ENCODE data around the gene P2RY1.

P2RY1 gene, protein sequence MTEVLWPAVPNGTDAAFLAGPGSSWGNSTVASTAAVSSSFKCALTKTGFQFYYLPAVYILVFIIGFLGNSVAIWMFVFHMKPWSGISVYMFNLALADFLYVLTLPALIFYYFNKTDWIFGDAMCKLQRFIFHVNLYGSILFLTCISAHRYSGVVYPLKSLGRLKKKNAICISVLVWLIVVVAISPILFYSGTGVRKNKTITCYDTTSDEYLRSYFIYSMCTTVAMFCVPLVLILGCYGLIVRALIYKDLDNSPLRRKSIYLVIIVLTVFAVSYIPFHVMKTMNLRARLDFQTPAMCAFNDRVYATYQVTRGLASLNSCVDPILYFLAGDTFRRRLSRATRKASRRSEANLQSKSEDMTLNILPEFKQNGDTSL

DNA sequence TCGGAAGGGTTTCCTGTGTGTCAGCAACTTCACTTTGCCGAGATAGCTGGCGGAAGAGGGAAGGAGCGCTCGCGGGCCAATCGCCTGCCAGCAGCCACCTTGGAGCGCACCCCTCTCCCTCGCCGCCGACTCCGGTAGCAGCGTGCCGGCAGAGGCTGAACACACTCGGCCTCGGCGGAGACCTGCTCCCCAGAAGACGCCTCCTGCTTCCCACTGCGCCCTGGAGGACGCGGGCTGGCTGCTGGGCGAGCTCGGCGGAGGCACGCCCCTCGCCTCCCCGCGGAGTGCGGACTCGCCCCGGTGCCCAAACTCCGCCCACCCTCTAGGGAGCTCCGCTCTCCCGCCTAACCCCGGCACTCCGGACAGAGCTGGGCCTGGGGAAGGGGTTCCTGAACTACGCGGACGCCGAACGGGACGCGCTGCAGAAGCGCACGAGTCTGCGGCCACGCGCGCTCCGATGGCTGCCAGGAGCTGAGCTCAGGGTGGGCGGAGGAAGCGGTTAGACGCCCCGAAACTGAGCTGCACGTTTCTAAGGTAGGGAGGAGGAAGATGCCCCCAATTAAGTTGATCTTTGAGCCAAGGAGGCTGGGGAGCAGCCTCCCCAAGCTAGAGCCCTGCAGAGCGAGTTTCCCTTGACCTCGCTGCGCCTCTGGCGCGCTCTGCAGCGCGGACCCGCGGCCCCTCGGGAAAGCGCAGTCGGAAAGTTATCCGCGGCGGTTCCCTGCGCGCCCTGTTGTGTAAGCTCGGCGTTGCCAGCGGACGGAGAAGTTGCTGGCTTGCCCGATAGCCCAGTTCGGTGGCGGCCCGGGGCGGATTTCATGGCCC is at the start of gene P2RY1:
Gene P2RY1 (plus strand): TSS at position 356 of the 825 bp plus-strand sequence. CDS start 652 bp downstream, outside the sequence.
- DNase-seq (ENCODE audit: low read depth in 3 of 3): peak; percentile 4 to 25 (median 16)

DNA sequence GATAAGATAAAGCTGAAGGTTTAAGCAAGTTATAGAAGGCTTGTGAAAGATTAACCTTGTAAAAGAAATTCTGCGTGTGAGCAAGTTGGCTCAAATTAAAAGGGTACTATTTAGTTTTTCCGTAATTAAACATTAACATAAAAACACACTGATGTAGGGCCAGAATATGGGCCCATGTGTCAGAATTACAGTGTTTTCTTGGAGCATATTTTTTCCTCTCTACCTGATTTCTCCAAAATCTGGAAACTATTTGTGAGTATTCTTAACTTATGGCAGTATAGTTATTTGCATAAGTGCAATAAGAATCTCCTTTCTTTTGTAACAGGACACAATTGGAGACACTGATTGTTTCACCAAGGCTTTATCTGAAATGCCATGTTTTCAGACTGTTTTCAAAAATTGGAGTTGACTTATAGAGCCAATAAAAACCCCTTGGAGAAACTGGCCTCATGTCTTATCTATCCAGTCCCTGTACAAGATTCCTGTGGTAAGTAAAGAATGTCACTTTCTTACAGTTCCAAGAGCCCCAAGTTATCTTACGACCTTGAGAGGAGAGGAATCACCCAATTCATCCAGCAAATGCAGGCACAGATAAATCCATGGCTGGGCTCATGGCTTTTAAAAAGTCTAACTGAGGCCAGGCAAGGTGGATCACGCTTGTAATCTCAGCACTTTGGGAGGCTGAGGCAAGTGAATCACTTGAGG is 47.8 kb upstream of the P2RY1 start:
- DNase-seq (ENCODE audit: low read depth in 3 of 3): no peak

DNA sequence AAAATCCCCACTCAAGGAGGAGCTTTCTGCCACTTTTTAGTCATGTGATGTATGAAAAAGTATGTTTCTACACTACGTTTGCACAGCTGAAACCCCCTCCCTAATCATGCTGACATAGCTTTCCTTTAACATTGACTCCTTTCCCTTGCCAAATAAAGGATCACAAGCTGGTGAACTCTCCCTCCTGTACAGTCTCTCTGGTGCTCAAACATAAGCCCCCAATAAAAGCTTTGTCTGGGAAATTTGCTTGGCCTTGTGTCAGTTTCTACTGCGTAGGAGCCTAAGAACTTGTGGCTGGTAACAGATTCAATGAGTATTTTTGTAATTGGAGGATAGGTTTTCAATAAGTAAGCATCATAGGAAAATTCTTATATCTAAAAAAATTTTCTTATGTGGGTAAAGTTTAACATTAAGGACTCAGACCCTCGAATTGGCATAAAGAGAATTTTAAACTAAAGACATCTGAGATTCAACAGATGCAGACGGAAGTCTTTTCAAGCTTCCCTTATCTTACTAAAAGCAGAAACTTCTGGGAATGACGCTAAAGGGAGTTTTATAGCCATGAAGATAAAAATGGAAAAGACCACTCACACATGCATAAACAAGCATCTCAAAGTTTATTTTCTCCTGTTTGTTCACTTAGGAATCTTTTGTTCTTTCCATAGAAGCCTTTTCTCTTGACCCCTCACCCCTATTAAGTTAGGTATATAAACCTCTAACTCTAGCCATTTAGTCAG is 44.1 kb upstream of the P2RY1 start:
- DNase-seq (ENCODE audit: low read depth in 3 of 3): no peak

DNA sequence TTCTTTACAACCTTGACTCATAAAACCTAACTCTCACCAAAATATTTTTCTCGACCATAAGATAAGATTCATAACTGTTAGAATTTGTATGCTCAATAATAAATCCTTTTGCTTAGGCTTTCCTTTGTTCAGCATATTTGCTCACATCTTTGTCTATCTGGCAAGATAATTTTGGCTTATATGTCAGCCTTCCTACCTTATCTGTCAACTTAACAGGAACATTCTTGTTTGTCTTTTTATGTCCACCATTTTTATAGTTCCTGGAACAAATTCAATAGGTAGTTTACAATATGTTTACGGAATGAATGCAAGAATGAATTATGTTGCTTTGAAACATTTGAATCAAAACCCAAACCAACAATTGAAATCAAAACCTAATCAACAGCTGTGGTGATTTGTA is 41.0 kb upstream of the P2RY1 start:
- no peak for DNase-seq (ENCODE audit: low read depth in 3 of 3)

DNA sequence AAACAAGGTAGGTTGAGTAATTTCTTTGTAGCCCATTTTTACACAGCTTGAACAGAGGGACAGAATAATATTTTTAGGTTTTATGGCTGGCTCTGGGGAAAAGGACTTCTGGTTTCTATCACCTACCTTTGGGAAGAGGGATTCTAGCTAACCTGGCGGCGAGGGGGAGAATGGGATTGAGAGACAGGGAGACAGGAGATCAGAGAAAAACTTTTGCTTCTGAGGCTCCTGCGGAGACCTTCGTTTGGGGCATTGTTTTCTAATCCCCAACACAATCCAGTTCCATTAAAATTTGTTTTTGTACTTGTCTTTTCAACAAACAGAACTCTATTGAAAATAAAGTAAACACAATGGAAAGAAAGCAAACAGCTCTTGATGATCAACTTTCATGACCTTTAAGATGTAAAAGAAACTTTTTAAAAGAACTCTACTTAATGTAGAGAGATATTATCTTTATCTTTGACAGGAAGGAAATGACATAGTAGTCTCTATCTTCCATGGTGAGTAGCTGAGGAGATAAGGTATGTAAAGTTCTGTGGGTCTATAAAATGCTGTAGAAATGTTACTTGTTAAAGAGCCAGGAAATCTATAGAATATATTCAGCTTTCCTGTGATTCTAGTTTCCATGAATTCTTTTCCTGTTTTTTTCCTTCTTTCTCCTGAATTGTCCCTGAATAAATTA is 37.0 kb upstream of the P2RY1 start:
- no peak for DNase-seq (ENCODE audit: low read depth in 3 of 3)

DNA sequence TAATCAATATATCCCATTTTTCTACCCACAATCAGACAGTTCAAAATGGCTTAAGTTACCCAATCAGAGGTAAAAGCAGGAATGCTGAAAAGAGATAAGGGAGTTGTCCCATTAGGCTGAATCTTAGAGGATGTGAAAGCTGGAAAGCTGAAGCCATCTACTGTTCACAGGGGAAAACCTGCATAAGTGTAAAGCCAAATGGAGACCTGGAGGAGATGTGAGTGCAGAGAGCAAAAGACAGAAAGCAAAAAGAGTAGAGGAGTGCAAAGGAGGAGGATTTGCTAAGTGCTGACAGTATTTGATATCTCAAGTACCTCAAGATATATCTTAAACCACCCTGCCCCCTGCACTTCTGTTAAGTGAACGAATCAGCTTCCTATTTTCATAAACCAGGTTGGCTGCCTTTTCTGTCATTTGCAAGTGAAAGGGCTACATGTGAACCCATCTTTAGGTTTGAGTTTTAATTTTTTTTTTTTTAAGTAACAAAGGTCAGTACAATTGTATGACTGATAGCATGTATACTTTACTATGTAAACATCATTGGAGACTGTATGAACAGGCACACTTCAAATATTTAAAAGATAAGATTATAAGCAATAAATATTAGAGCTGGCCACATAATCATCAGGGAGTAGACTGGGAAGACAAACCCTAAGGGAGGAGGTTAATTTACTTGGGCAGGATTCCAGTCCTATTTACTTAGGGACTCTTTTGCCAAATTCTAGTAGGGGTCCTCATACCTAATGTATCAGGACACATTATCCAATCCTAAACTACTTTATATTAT is 22.8 kb upstream of the P2RY1 start:
- DNase-seq (ENCODE audit: low read depth in 3 of 3): no peak

DNA sequence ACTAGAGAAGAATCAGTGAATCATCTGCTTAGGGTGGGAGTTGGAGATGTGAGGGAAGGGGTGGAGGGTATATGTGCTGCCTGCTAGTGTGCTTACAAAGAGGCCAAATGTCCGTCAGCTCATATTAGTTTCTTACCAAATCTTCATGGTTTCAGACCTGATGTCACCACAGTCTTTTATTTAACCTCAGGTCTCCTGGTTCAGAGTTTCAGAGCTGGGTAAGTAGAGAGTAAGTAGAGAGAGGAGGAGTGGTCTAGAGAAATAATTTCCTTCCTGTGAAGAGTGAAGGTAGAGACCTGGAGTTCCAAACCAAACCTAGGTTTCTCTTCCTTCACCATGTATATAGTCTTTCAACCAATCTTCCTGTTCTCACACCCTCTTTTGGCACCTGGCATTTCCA is 17.5 kb upstream of the P2RY1 start:
- DNase-seq (ENCODE audit: low read depth in 3 of 3): no peak

DNA sequence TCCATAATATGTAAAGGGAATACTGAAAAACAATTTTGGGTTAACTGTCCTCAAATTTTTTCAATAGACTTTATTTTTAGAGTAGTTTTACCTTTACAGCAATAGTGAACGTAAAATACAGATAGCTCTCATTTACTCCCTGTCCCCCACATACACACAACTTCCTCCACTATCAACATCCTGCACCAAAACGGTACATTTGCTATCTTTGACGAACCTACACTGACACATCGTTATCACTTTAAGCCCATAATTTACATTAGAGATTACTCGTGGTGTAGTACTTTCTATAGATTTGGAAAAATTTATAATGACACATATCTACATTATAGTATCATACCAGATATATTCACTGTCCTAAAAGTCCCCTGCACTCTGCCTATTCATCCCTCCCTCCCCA is 16.9 kb upstream of the P2RY1 start:
- no peak for DNase-seq (ENCODE audit: low read depth in 3 of 3)

DNA sequence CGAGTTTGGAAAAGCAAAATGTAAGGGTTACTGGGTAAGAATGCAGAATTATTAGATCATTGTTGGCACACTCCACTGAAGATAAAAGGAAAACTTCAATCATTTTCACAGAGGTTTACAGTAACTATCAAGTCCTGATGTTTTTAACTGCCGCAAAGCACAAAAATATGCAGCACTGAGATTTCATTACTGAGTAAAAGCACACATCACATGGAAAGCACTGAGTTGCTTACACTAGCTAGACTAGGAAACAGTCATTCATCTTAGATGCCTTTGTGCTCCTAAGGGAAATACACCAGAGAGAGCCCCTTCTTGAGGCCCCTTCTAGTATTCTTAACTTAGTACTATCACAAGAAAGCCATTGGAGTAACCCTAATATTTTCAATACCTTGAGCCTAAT is 11.8 kb upstream of the P2RY1 start:
- no peak for DNase-seq (ENCODE audit: low read depth in 3 of 3)

DNA sequence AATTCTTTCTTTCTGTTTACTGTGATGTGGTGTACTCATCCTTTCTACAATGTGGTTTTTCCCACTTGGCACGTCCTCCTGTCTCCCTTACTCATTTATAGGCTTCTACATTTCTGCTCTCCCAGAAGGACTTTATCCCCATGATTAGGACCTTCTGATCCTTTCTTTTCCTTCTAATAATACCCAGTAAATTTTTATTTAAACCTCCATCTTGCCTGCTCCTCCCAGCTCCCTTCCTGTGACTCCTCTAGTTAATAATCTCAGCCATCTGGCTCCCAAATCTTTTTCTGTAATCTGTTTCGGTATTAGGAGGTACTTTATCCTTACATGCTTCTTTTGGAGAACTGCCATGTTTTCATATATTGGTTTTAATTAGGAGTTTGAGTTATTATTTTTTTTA is 11.2 kb upstream of the P2RY1 start:
- no peak for DNase-seq (ENCODE audit: low read depth in 3 of 3)

DNA sequence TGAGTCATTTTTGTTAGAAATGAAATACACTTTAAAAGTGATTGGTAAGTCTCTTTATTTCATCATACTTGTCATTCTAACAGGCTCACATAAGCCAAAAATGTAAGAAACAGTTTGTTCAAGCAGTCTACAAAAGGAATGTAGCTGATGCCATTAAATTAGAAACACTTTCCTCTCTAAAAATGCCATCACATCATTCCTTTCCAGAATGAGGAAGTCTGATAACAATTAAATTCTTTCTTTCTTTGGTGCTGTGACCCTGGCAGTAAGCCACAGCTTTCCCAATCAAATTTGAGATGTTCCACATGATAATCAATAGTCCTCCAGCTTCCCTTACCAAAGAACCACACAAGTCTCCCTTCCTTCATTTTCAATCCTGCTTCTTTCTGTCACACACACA is 9.4 kb upstream of the P2RY1 start:
- DNase-seq (ENCODE audit: low read depth in 3 of 3): no peak

DNA sequence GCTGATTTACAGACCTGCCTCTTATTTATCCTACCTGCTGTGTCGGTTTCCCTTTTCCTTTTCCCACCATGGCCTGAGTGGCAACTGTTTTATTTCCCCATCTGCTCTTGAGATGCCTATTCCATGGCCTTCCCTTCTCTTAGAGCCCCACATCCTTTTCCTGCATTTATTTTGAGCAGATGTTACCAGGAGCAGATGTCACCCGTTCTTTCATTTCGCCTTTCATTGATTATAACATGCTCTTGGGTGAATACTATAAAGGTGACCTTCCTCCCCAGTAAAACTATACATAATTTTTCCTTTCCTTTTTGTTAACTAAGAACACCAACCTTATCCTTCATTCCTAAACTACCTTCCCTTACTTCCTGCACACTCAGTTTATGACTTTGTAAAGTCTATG is 8.5 kb upstream of the P2RY1 start:
- no peak for DNase-seq (ENCODE audit: low read depth in 3 of 3)

DNA sequence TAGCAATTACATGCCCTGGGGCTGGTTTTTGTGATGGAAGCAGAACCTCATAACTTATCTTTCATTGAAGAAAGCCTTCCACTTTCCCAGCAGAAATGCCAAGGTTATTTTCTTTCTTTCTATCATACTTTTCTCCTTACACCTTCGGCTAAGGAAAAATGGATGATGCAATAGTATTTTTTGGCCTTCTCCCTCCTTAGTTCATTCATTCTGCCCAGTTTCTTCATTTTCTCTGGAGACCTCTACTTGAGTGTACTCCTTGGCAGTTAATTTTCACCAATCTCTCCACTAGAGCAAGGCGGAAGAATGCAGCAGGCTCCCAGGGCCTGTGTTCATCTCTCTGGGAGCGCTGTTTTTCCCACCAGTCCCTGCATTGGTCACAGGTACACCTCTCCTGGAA is 7.6 kb upstream of the P2RY1 start:
- DNase-seq (ENCODE audit: low read depth in 3 of 3): no peak

DNA sequence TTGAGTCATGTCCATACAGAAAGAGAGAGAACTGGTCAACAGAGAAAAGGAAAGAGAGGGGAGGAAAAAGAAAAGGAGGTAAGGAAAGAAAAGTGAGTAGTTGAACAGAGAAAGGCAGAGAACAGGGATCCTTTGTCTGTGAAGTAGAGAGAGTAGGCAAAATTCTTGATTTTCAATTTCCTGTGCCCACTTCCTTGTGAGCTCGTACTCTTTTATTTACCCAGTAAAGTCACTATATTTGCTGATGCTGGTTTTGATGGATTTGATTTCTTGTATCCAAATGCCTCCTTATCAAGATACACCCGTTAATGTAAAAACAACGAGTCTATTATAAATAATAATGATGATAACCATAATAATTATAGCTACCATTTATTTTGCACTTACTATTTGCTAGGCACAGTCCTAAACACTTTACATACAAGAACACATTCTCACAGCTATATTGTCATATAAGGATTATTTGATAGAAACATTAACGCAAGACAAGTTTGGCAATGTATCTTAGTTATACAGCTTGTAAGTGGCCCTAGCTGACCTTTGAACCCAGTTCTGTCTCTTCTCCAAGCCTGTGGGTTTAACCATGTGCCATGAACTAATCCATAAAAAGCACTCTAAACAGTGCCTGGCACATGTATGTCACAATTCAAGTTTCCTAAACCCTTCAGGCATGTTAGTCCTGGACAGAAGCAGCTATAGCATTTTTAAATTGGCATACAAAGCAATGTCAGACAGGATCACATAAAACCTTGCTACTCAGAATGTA is 6.7 kb upstream of the P2RY1 start:
- no peak for DNase-seq (ENCODE audit: low read depth in 3 of 3)

DNA sequence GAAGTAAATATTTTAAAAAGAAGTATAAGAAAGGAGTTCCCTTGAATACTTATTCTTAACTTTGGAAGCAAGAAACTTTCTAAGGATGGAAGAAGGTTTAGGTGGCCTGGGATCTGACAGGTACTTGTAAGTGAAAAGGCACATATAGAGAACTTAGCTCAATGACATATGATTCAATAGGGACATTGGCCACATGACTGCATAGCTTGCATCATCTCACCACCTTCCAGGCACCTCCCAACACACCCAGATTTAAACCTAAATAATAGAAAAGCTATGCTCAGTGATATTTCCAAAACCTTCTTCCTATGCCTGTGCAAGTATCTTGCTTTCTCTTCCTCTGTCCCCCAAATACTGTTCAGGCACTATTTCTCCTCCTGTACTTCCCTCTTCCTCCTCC is 4.7 kb upstream of the P2RY1 start:
- DNase-seq (ENCODE audit: low read depth in 3 of 3): no peak

DNA sequence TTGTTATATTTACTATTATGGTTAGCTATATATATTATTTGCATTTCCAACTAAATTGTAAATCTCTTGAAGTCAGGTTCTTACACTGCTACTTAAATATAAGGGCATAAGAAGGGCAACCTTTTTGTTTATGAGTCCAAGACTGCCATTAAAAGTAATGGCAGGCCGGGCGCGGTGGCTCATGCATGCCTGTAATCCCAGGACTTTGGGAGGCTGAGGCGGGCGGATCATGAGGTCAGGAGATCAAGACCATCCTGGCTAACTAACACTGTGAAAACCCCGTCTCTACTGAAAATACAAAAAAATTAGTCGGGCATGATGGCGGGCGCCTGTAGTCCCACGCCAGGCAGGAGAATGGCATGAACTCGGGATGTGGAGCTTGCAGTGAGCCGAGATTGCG is 2.9 kb upstream of the P2RY1 start:
- no peak for DNase-seq (ENCODE audit: low read depth in 3 of 3)

DNA sequence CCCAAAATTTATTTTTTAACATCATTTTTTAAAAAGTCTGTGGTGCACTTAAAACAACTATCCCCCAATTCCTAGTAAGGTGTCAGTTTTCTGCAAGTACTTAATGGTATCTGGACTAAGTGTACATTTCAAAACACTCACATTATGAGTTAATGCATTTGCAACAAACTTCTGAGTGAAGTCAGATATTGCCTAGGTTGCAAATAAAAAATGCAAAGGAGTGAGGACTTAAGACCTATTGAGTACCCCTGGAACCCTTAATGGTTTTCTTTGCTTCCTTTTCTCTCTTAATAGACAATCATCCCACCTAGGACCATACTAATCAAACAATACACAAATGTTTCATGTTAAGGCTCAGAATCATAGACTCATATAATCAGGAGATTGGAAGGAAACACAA is 1.8 kb upstream of the P2RY1 start:
- DNase-seq (ENCODE audit: low read depth in 3 of 3): no peak

DNA sequence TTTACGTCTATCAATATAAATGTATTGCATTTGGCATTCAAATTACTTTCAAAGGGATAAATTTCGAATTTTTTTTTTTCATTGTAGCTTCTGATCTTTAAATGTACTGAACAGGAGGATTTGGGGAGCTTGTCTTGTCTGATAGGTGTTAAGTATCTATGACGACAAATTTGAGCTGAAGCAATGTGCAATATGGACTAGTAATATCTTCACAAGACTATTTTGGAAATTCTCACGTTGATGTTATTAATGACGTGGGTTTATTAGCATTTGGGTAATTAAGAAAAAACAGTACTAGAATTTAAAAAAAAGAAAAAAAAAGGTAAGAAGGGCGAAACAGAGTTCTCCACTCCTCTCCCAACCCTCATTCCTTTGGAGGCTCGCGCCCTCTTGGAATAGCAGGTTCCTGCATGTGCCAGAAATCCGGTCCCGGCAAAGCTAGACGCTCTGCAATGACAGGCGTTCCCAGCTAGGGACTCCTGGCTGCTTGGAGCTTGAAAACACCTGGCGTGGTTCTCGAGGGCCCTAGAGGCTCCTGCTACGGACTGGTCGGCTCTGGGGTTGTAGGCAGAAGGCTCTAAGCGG is 648 bp upstream of the P2RY1 start:
- no peak for DNase-seq (ENCODE audit: low read depth in 3 of 3)

DNA sequence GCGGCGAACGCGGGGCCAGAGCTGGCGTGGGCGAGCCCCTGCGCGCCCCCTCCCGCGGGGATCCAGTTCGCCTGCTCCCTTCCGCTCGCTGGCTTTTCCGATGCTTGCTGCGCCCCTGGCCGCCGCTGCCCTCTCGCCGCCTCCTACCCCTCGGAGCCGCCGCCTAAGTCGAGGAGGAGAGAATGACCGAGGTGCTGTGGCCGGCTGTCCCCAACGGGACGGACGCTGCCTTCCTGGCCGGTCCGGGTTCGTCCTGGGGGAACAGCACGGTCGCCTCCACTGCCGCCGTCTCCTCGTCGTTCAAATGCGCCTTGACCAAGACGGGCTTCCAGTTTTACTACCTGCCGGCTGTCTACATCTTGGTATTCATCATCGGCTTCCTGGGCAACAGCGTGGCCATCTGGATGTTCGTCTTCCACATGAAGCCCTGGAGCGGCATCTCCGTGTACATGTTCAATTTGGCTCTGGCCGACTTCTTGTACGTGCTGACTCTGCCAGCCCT is 721 bp downstream of the P2RY1 start:
- DNase-seq (ENCODE audit: low read depth in 3 of 3): no peak

All from stimulated activated CD4-positive, alpha-beta T cell treated with anti-CD3 and anti-CD28 coated beads, TNF-alpha, amount 100 ng/mL, for 48 hours (primary cell).